K562 (cell line): ENCODE results near the gene MRPS18B. TPM values are rescaled to one million over a fixed set of nuclear protein-coding genes. Genes with fewer than 3 reads are reported as not detected.

Experiments
- ARID1B ChIP-seq: fragments of 450-650 bp; IDR thresholded peaks from 2 replicates; pipeline ENCODE4 v1.6.1; 2016; ENCODE audit warnings: antibody characterized with exemption, mild to moderate bottlenecking, inconsistent platforms
- ARID4B ChIP-seq: sonication (generic); formaldehyde crosslinking; IDR thresholded peaks from 2 replicates; pipeline ENCODE4 v1.8.0; 2022; ENCODE audit warnings: mild to moderate bottlenecking, missing genetic modification reagents
- CREB1 ChIP-seq, 2 experiments: sonication (generic) in 1 of 2; formaldehyde crosslinking in 1 of 2; IDR thresholded peaks; 2 replicates each; pipeline versions ENCODE4 v1.6.1 to v1.8.0; 2012 to 2022; ENCODE audit warnings: inconsistent platforms in 1 of 2, mild to moderate bottlenecking in 1 of 2, missing genetic modification reagents in 1 of 2, moderate library complexity in 1 of 2
- CREB3L1 ChIP-seq: fragments of 450-650 bp; IDR thresholded peaks from 2 replicates; pipeline ENCODE4 v1.6.1; 2014; ENCODE audit warnings: low read depth, mild to moderate bottlenecking, moderate library complexity, borderline replicate concordance
- HEY1 ChIP-seq: fragments of 250-450 bp; sonication (Bioruptor Pico); IDR thresholded peaks from 2 replicates; pipeline ENCODE4 v1.5.0; 2020; ENCODE audit warnings: mild to moderate bottlenecking, moderate library complexity, borderline replicate concordance
- HMGXB4 ChIP-seq: sonication (generic); formaldehyde crosslinking; IDR thresholded peaks from 2 replicates; pipeline ENCODE4 v1.8.1; 2023; ENCODE audit warnings: mild to moderate bottlenecking, missing genetic modification reagents
- MAFG ChIP-seq: fragments of 450-650 bp; conservative IDR thresholded peaks from 2 replicates; pipeline ENCODE4 v1.6.1; 2016; ENCODE audit warnings: missing genetic modification characterization, missing compliant biosample characterization
- MAX ChIP-seq: sonication (generic); formaldehyde crosslinking; IDR thresholded peaks from 2 replicates; pipeline ENCODE4 v1.9.0; 2022; ENCODE audit warnings: mild to moderate bottlenecking, missing genetic modification reagents
- MBD2 ChIP-seq: sonication (generic); IDR thresholded peaks from 2 replicates; pipeline ENCODE4 v1.6.1; 2016; ENCODE audit warnings: low read depth, borderline replicate concordance
- NELFE ChIP-seq: IDR thresholded peaks from 2 replicates; pipeline ENCODE4 v1.6.1; 2011; ENCODE audit warnings: mild to moderate bottlenecking; ENCODE audit not compliant: insufficient read depth, insufficient read length
- RBFOX2 ChIP-seq: fragments of 200-400 bp; formaldehyde crosslinking; IDR thresholded peaks from 2 replicates; pipeline ENCODE4 v1.6.1; 2017; ENCODE audit warnings: low read depth, mild to moderate bottlenecking, low read length, moderate library complexity
- SIX5 ChIP-seq, 2 experiments: IDR thresholded peaks; 2 replicates each; pipeline ENCODE4 v1.6.1; 2011; ENCODE audit warnings: low read length in 2 of 2, borderline replicate concordance in 1 of 2, low read depth in 1 of 2, mild to moderate bottlenecking in 1 of 2, moderate library complexity in 1 of 2; ENCODE audit not compliant: insufficient read depth in 1 of 2
- STAT5A ChIP-seq: IDR thresholded peaks from 2 replicates; pipeline ENCODE4 v1.6.1; 2012; ENCODE audit warnings: low read length, inconsistent platforms, borderline replicate concordance
- ZNF512 ChIP-seq: IDR thresholded peaks from 2 replicates; pipeline ENCODE4 v1.6.1; 2016; ENCODE audit warnings: missing genetic modification characterization, missing compliant biosample characterization
- polyA plus RNA-seq, 8 experiments: library from polyadenylated mRNA; depleted of rRNA in 4 of 8; stranded (reverse) in 5 of 8; unstranded in 3 of 8; fragments of >200 nt; fragmentation: Nextera tagmentation in 2 of 8; fragmentation: Illumina TruSeq in 1 of 8; extraction: Ambion mirVana in 2 of 8; extraction: Trizol in 1 of 8; gene quantifications; 2 replicates each; pipeline versions ENCODE4 v1.2.1 to v1.2.3, GENCODE V29; 2011 to 2014; ENCODE audit warnings: inconsistent platforms in 1 of 8, missing spikeins in 1 of 8
- total RNA-seq, 7 experiments: library from RNA; depleted of rRNA in 6 of 7; stranded (reverse); fragments of >200 nt in 6 of 7; fragmentation: Illumina TruSeq in 2 of 7; extraction: Trizol in 2 of 7; gene quantifications; 2 replicates each; pipeline versions ENCODE4 v1.2.1 to v1.2.3, GENCODE V29; 2011 to 2021; ENCODE audit warnings: low replicate concordance in 1 of 7

MRPS18B gene
- total and polyA plus RNA-seq, 9 of the 15 experiments (the other 6 are each of a cell fraction or from before 2014, with no cell fraction given) = 132 to 383 (median 178) TPM

GRCh38 chr6:30647242-30648116, 29.8 kb downstream of the MRPS18B start (continued):
- TF ChIP-seq ZNF512 (tag) (no peak), HMGXB4 (0 out of 2 replicates have a peak, but pooled peaks have one; percentile 56), STAT5A (no peak), HEY1 (CRISPR knock-in tag) (no peak), MAFG (tag) (no peak), ARID4B (CRISPR knock-in tag) (peak; percentile 95), ARID1B (no peak; the same call in 1 of the 2 replicates), NELFE (no peak), CREB3L1 (no peak), SIX5 (IDR thresholded peaks at IDR 0.05; ENCODE audit: borderline replicate concordance in 1 of 2, insufficient read depth in 1 of 2, low read depth in 1 of 2, low read length in 2 of 2) (no peak), CREB1 (IDR thresholded peaks at IDR 0.05) (no peak), CREB1 (CRISPR knock-in tag; IDR thresholded peaks at IDR 0.05) (no peak), RBFOX2 (peak; percentile 89), MAX (peak; percentile 89), MBD2 (no peak)
